GM19397 (cell line): Measurements from ENCODE around the gene ELF4.
"Not testable (repeated sequence)": the region's sequence is repeated elsewhere in the genome, so short reads cannot be mapped to it uniquely, and the experiment has no call there.

Experiments used
- ATAC-seq: cut with Tn5 transposase; IDR thresholded peaks from one replicate; pipeline ENCODE4 v1.9.1; 2021; ENCODE audit warnings: mild to moderate bottlenecking, moderate library complexity; ENCODE audit not compliant: unreplicated experiment

The ELF4 gene

DNA sequence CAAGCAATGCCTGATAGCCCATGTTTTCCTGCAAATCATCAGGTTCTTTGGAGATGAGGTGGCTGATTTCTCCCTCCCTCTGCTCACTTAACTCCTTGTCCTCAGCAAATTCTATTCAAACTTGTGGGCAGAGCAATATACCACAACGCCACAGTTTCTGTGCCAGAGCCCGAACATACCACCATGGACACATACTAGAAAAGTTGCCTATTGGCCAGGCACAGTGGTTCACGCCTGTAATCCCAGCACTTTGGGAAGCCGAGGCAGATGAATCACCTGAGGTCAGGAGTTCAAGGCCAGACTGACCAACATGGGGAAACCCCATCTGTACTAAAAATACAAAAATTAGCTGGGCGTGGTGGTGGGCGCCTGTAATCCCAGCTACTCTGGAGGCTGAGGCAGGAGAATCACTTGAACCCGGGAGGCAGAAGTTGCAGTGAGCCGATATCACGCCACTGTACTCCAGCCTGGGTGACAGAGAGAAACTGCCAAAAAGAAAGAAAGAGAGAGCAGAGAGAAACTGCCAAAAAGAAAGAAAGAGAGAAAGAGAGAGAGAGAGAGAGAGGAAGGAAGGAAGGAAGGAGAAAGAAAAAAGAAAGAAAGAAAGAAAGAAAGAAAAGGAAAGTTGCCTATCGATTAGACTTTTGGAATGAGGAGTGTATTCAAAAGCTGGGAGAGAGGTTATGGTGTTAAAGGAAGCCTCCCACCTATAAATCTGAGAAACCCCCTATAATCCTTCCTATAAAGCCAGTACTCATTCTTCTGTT lies 5.0 kb upstream of the ELF4 start:
- ATAC-seq, result not testable (repeated sequence)

DNA sequence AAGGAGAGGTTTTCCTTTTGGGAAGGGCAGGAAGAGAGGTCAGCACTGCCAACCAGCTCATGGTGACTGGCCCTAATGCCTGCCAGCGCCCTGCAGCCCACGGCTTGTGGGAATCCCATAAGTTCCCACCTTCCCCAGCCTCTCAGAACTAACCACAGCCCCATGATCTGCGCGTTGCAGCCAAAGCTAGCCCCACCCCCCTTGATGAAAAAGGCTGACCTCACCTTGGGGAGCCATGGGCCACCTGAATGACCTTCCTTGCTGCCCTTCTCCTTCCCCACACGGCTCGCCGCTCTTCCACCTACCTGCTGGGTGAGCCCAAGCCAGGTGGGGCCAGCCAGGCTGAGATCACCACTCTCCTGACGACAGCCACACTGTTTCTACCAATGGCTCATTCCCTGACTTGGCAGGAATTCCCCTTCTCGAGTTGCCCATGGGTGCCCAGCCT lies 3.9 kb upstream of the ELF4 start:
- ATAC-seq, result no peak

DNA sequence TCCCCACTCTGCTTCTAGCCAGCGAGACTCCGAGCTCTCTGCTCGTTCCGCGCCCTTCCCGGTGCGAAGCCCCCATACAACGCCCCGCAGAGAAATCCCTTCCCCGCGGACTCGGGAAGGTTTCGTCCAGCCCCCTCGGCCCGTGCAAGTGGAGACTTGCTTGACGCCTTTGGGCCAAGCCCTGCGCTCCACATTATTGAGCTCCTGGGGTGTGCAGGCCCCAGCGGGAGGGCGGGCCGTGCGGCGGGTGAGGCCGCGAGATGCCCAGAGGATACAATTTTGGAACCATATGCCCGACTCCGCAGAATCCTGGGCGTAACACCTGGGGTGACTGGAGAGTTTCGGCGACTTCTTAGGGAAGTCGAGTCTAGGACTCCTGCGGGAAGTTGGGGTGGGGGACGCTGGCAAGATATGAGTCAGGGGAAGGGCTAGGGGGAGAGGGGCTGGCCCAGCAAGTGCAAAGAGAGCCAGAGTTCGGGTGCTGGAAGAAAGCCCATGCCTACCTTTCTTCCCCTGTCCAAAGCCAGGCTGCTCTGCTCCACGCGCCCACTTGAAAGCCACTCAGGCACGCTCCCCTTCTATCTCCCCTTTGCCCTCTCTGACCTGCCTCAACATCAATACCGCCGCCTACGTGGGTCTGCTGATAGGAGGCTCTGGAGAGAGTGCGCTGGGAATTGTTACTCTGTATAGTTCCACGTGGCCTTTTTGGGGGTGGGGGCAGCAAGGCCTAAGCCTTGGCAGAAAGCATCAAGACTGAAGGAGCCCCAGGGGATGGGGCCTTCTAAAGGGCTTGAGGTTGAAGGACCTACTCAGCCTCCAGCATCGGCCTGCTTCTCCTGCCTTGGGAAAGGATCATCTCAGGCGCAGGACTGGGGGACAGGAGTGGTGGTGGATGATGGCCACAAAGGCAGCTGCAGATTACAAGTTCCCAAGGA lies 1.2 kb upstream of the ELF4 start:
- no peak for ATAC-seq

DNA sequence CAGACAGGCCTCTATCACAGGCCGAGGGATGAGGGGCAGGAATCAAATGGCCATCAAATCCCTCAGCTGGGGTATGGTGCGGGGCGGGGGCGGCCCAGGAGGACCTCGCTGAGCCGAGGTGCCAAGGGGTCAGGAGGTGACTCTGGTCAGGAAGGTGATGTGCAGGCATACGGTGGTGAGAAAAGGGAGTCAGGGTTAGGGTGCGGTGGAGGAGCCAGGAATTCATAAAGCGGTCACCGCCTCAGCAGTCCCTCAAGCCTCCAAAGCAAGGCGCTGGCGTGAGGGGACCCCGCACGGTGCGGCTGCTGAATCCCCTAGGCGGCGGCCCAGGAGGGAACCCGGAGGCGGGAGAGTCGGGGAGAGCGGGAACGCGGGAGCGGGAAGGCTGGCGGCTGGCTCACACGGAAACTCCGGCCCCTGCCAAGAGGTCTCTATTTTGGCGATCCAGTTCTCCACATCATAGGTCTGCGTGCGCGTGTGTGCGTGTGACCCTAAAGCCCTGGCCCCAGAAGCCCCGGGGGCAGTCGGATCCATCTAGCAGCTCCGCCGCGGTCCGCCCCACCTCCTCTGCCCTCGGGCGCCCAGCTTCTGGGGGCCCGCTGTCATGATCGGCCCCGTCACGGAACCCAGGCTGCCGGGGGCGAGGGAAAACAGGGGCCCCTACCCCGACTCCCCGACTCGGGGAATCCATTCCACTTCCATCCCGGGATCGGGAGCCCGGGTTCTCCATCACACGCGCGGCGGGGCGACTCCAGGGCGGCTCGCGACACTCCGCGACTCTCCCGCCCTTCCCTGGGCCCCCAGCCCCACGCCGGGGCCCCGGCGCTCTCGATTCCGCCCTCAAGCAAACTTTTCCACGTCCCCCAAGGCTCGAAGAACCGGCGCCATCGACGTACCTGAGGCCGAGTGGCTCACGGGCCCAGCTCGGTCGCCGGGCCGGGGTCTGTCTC lies 593 bp downstream of the ELF4 start:
- peak; percentile 16 for ATAC-seq

DNA sequence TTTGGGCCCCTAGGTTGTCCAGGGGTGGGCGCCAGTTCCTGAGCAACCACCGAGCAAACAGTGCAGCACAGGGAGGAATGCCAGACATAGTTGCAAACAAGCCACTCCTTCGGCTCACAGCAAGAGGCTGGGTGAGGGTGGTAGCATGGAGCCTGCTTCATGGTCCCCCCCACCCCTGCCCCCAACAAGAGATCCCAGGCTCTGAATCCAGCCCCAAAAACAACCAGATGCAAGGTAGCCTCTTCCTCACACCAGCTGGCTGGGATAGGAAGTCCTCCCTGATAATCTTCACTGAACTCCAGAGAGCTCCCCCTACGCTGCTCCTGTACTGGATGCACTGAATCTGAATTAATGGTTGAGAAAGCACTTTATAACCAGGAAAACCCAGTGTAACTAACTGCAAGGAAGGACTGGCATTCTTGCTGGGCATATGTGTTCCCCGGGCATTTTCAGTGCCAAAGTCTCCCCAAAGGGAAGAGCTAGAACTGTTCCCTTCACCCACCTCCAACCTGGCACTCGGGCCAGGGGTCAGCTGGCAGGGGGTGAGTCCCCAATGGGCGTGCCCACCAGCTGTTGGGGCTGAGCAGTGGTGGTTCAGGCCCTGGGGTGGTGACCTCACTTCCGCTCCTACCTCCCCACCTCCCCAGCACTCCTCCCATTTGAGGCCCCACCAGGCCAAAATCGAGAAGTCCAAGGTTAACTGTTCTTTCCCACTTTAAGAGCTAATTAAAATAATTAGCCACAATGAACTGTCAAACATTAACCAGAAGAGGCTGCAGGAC lies 1.5 kb downstream of the ELF4 start:
- peak; percentile 66 for ATAC-seq

DNA sequence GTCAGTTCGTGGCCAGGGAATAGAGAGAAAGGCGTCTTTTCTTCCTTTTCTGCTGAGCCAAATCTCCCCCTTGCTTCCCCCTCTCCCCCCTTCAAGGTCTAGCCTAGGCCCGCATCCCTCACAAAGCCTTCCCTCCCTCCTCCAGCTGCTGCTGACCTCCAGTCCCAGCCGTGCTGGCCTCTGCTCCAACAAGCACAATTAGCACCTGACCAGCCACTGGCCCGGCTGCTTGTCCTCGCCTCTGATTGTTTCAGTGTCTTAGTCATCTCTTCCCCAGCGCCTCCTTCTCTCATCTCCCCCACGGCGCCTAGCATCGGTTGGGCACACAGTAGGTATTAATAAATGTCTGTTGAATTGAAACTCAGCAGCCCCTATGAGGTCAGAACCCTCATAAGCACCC lies 4.2 kb downstream of the ELF4 start:
- no peak for ATAC-seq

DNA sequence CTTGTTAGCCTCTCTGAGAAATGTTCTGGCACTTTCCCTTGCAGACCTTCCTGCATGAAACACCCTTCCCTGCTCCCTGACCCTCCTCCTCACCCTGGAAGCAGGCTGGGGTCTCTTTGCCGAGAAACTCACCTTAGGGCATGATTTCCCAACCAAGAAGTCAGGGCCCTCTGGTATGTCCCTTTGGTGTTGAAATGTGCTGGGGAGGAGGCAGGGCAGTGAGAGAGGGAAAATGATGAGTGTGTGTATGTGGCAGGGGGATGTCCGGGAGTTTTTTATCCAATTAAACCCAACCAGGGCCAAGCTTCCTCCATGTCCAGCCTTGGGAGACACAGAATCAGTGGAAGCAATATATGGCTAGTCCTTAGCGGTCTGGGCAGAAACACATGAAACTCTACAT lies 5.1 kb downstream of the ELF4 start:
- no peak for ATAC-seq

DNA sequence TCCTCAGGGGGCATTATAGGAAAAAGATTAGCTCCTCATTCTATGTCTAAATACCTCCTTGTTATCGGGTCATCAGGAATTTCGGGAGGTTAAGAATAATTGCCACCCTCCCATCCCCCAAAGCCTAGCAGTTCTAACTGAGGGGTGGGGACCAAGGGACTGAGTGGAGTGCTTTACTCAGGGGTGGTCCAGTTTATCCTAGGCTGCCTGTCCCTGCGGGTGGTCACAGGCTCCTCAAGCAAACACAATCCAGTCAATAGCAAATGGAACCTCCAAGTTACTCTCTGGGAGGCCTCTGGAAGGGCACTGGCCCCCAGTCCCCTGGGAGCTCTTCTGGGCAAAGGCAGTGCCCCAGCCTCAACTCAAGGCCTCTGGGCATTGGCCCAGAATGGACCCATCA lies 6.7 kb downstream of the ELF4 start:
- ATAC-seq, result no peak

DNA sequence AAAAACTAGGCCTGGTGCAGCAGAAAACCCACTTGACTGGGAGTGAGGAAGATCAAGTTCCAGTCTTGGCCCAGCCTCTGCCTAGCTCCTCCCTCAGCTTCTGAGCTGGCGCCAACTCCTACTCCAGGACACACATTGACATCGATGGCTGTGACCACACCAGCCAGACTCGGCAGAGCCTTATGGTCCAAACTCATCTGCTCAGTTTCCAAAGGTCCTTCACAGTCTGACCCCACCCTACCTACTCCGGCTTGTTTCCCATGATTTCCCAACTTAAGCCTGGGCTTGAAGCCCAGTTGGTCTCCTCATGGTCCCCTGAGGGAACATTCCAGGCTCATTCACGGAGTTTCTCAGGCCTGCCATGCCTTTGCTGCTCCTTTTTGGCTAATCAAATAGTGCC lies 10.1 kb downstream of the ELF4 start:
- ATAC-seq, result no peak

DNA sequence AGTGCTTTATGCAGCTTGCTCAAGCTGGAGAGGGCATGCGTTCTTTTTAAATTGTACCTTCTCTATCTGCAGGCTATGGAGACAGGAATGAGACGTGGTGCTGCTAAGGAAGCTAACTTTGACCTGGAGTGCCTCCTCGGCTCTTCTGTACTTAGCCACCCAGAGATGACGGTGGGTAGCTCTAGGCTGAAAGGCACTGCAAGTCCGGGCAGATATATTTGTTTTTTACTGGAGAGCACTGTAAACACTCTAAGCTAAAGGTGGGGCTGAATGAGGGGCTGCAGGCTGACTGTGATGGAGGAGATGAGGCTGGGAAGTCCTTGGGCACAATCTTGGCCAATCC lies 12.1 kb downstream of the ELF4 start:
- no peak for ATAC-seq

DNA sequence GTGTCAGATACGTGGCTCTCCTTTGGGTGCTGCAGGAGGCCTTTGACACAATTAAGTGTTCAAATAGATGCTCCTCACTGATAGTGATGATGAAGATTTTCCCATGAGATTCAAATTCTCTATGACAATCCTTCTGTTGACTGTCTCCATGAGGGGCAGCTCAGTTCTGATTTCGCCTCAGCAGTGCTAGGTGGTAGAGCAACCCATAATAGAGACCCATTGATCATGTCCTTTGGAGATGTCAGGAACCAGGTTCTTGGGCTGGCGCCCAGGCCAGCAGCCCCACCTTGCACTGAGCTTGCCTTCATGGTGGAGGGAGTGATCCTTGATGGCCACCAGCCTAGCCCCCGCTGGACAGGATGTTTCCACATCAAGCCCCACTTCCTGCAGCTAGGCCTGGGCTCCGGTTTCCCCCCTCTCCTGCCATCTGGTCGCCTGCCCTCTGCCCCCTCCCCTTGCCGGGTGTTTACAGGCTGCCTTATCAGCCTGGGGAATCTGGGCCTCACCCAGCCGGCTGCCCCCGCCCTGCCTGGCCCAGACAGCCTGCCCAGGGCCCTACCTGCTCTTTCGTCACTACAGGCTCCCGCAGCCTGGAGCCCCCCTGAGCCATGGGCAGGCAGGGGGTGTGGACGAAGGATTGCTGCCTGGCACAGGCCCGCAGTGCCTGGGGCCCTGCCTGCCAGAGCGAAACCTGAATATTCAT lies 12.6 kb downstream of the ELF4 start:
- no peak for ATAC-seq

DNA sequence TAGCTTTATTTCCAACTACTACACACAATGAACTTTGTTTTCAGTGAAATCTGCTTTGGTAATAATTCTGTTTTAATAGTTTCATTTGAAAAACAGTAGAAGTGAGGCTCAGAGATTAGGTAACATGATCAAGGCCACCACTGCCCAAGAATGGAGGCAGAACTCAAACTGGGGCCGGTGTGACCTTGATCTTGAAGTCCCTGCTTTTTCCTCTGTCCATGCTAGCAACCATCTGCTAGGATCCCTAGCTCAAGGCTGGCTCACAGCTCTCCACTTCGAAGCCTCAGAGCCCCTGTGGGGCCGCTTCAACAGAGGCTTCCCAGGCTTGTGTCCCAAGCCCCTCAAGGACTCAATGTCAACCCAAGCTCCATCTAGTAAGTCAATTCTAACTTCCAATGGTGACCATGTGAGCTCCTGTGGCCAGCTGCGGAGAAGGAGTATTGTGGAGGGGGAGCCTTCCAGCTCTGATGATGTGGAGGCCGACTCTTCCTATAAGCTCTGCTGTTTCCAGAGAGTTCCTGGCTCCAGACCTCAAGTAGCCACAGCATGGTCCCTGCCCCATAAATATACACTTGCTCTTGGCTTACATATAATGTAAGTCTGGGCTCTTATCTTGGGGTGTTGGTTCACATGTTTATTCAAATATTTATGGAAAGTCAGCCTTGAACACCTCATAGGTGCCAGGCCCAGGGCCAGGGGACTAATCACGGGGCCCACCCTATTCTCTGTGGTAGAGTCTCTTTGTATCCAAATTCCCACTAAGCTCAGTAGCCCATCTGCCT lies 14.9 kb downstream of the ELF4 start:
- no peak for ATAC-seq

DNA sequence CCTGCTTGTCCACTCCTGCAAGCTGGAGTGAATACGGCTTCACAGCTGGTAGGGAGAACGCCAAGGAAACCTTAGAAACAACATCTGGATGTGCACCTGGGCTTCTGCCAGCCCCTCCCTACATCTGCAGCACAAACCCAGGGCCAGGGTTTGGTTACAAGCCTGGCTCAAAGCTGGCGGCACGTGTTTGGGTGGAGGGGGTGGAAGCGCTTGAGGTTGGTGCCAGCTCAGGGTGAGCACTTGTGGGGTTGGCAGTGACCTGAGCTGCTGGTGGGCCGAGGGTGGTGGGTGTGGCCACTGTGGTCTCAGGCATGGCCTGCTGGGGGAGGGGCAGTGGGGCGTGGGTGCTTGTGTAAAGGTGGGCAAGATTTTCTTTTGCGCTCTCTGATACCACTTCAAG lies 15.6 kb downstream of the ELF4 start:
- ATAC-seq, result no peak

DNA sequence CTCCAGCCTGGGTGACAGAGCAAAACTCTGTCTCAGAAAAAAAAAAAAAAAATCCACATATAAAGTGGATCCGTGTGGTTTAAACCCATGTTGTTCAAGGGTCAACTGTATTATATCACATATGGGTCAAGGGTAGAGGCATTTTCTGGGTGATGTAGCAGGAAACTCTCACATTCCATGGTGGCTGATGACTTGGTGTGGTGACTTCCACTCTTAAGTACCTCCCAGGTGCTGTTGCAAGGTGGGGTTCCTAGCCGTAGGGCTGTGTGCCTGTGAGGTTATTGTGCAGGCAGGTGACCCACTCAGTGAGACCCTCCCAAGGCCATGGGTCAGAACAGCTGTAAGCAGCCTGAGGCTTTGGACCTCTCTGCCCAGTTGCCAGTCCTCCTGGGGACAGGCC lies 17.0 kb downstream of the ELF4 start:
- ATAC-seq, result no peak

DNA sequence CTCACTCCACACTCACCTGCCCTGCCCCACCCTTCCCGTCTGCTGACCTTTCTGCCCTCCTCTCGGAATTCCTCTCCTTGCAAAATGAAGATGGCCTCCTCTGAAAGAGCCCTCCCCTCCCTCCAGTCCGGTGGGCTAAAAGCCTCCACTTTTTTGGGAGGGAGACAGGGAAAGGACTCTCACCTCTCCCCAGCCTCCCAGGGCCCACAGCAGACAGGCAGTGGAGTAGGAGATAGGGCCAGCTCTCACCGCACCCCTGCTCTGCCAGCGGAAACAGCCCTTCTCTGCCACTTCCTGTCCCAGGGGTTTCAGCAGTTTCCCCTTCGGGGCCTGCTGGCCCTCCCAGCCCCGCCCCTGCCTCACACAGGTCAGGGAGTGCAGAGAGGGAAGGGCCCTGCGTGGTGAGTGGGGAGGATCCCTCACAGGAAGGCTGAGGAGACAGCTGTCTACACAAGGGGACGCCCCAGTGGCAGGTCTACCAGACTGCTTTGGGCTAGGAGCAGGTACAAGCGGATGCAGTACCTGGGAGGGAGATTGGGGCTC lies 18.2 kb downstream of the ELF4 start:
- peak; percentile 97 for ATAC-seq

DNA sequence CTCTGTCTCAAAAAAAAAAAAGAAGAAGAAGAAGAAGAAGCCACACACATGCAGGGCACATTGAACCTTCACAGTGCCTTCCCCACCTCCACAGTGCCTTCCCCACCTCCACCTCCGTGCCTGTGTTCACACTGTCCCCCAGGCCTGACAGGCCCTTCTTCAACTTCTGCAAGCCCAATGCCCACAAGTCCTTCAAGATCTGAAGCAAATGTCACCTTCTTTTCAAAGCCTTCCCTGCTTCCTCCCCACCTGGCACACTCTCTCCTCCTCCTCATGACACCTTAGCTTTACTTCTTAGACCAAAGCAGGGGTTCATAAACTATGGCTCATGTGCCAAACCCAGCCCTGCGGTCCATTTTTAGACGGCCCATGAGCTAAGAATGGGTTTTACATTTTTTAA lies 19.9 kb downstream of the ELF4 start:
- no peak for ATAC-seq

DNA sequence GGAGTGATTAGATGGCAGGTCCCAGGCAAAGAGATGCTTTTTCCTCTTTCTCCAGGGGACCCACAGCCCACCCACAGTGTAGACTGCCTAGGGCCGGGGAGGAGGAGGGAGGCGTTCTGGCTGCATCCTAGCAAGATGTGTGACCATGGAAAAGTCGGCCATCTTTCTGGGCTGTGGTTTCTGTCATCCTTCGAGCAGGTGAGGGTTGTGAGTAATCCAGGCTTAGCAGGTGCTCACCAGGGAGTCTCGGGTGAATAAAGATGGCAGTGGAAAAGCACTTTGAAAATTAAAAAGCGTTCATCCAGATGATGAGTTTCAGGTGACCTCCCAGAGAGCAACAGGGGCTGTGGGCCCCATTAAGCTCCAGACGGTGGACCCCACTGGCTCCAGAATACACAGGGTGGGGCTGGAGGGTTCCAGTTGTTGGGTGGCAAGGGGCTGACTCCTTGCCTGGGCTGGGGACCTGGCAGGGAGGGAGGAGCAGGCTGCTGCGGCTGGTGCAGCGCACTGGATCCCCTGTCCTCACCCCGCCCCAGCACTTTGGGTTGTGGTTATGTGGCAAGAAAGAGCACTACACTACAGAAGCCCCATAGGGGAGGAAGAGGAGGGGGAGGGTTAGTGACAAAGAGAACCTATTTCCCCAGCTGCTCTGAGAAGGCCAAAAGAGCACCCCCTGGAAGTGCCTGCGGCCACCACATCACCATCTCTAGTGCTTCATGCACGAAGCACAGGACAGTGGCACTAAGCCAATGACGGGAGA lies 23.7 kb downstream of the ELF4 start:
- ATAC-seq, result peak; percentile 37
